Gastroesophageal sphincter (tissue), 4 donors: ENCODE results near the gene STX8. TPM values are rescaled to one million over a fixed set of nuclear protein-coding genes. Genes with fewer than 3 reads are reported as not detected.

Source experiments
- ATAC-seq: fragments of 150-250 bp; one replicate; pipeline ENCODE4 v1.9.1; 2016; ENCODE audit warnings: mild to moderate bottlenecking, moderate library complexity
- H3K27ac ChIP-seq, 4 donors: fragments of 200-600 bp; sonication (generic) in 3 of 4; 1 replicate in 3 of 4; 2 replicates in 1 of 4; pipeline ENCODE4 v1.5.1; 2016 to 2019
- H3K27me3 ChIP-seq: fragments of 200-600 bp; sonication (generic); one replicate; pipeline ENCODE4 v1.5.1; 2019
- H3K36me3 ChIP-seq, 2 donors: fragments of 200-600 bp; sonication (generic); one replicate each; pipeline ENCODE4 v1.5.1; 2019; ENCODE audit warnings: control low read depth in 1 of 2
- H3K4me1 ChIP-seq, 3 donors: fragments of 200-600 bp; sonication (generic); 1 replicate in 2 of 3; 2 replicates in 1 of 3; pipeline ENCODE4 v1.5.1; 2016 to 2019; ENCODE audit warnings: control low read depth in 2 of 3
- H3K4me3 ChIP-seq, 2 donors: fragments of 200-600 bp; sonication (generic); one replicate each; pipeline ENCODE4 v1.5.1; 2019; ENCODE audit warnings: mild to moderate bottlenecking in 1 of 2, moderate library complexity in 1 of 2
- H3K9me3 ChIP-seq, 3 donors: fragments of 200-600 bp; sonication (generic); one replicate each; pipeline ENCODE4 v1.5.1; 2017 to 2019; ENCODE audit warnings: control low read depth in 2 of 3
- EP300 ChIP-seq: sonication (generic); formaldehyde crosslinking; IDR thresholded peaks from one replicate; pipeline ENCODE4 v1.6.1; 2017; ENCODE audit warnings: antibody characterized with exemption, mild to moderate bottlenecking
- POLR2A ChIP-seq, 2 donors: fragments of 450-650 bp; IDR thresholded peaks; one replicate each; pipeline ENCODE4 v1.6.1; 2017; ENCODE audit warnings: antibody characterized with exemption in 2 of 2, mild to moderate bottlenecking in 2 of 2, moderate library complexity in 1 of 2
- POLR2AphosphoS5 ChIP-seq: sonication (generic); formaldehyde crosslinking; IDR thresholded peaks from one replicate; pipeline ENCODE4 v1.6.1; 2017; ENCODE audit warnings: antibody characterized with exemption
- WGBS, 2 donors: methylation state at CpG; one replicate each; pipeline ENCODE4 v1.1.5; 2018; ENCODE audit warnings: low coverage in 1 of 2; 5-methylcytosine and 5-hydroxymethylcytosine counted together
- total RNA-seq, 4 donors: library from RNA; depleted of rRNA; stranded (reverse); fragments of >200 nt; gene quantifications; one replicate each; pipeline ENCODE4 v1.1.0, GENCODE V29; 2016
- TF ChIP-seq, protein P1 (sequence below), 4 experiments: fragments of 200-600 bp in 2 of 4; fragments of 450-650 bp in 2 of 4; sonication (generic) in 1 of 4; IDR thresholded peaks; one replicate each; pipeline ENCODE4 v1.5.1; 2017 to 2019; ENCODE audit warnings: antibody characterized with exemption in 4 of 4, mild to moderate bottlenecking in 2 of 4, moderate library complexity in 2 of 4

Gene STX8
- total RNA-seq, 4 donors from 2014 or later, result 67.9 to 106 (median 87.1) TPM

DNA sequence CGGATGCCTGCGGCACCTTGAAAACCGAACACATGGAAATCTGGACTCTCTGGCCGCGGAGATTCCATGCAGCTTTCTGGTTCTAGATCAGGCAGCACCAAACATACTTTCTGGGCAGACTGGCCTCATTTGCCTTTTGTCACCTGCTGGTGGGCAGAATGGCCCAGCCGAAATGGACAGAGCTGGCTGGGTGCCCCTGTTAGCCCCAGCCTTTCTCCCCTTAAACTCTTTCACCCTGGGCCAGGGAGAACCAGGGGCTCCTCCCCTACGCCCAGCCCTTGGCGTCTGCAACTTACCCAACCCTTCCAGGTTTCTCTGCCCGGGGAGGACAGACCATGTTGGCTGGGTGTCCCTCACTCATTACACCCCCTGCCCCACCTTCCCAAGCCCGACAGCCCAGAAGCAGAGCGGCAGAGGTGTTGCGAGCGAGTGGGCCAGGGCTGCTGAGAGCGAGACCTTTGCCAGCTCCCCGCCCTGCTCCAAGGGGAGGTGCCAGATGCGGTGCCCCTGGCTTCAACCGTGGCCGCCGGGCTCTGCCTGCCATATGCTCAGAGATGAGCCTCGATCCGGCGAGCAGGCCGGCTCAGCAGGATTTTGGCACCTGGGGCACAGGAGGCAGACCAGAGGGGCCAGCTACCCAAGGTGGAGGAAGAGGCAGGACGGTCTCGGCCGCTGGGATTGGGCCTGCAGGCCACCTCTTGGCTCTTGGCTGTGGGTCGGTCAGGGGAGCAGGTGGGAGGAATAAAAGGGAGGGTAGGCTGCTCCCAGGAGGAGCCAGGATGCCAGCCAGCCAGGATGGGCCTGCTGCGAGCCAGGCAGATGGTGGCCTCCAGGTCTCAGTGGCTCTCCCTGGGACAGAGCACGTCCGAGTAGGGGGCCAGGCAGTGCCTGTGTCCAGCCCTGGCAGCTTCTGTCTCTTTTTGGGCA lies 363.0 kb downstream of the STX8 start:
- H3K4me1 ChIP-seq, result peaks cover 0 to 30% (median 0%) of the 10 kb centered on the region in 3 donors
- H3K27me3 ChIP-seq, result no peaks in the 10 kb centered on the region
- TF ChIP-seq POLR2A (IDR thresholded peaks at IDR 0.05) (no peak), EP300 (no peak), POLR2AphosphoS5 (no peak)
- TF ChIP-seq, protein P1, sequence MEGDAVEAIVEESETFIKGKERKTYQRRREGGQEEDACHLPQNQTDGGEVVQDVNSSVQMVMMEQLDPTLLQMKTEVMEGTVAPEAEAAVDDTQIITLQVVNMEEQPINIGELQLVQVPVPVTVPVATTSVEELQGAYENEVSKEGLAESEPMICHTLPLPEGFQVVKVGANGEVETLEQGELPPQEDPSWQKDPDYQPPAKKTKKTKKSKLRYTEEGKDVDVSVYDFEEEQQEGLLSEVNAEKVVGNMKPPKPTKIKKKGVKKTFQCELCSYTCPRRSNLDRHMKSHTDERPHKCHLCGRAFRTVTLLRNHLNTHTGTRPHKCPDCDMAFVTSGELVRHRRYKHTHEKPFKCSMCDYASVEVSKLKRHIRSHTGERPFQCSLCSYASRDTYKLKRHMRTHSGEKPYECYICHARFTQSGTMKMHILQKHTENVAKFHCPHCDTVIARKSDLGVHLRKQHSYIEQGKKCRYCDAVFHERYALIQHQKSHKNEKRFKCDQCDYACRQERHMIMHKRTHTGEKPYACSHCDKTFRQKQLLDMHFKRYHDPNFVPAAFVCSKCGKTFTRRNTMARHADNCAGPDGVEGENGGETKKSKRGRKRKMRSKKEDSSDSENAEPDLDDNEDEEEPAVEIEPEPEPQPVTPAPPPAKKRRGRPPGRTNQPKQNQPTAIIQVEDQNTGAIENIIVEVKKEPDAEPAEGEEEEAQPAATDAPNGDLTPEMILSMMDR (IDR thresholded peaks at IDR 0.05), result no peak
- H3K27ac ChIP-seq, result peak overlapping the region in 3 of 4 donors; percentile 4 to 63 (median 58)
- H3K36me3 ChIP-seq, result peaks cover 0 to 19% of the 10 kb centered on the region in 2 donors
- no peak for ATAC-seq
- 80 to 87% methylated on average over 1 to 6 of the region's 30 CpGs for WGBS, 2 donors
- H3K9me3 ChIP-seq, result peaks cover 0 to 14% (median 0%) of the 10 kb centered on the region in 3 donors
- H3K4me3 ChIP-seq, result no peak overlapping the region

DNA sequence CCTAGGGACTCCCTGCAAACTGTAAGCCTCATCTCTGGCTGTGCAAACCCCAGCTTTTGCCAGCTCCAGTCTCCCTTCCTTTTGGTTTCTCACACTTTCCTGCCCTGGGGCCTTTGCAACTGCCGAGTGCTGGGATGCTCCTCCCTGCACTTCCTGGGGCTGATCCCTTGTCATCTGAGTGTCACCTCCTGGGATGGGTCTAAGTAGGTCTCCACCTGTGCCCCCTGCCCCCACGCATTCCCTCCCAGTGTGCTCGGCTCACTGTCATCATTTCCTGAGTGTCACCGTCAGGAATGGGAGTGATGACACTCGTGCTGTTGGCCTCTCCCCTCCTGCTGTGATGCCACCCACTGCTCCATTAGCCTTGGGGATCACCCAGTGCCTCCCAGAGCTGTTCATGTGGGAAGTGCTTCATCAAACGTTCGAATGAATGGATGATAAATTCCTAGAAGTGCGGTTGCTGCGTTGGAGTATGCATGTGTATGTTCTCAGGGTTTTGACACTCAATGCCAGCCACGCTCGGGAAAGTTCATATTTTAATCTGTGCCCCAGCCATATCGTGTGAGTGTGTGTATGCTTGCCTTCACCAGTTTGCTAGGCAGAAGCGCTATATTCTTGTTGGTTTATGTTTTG lies 364.4 kb downstream of the STX8 start:
- Histone ChIP-seq H3K36me3 (peaks cover 0 to 17% of the 10 kb centered on the region in 2 donors), H3K4me1 (peaks cover 2 to 30% (median 4%) of the 10 kb centered on the region in 3 donors), H3K27ac (no peak overlapping the region), H3K4me3 (no peak overlapping the region), H3K9me3 (peaks cover 0 to 11% (median 0%) of the 10 kb centered on the region in 3 donors), H3K27me3 (no peaks in the 10 kb centered on the region)
- ATAC-seq, result peak; percentile 12
- TF ChIP-seq, protein P1 (IDR thresholded peaks at IDR 0.05), result no peak
- TF ChIP-seq EP300 (no peak), POLR2A (IDR thresholded peaks at IDR 0.05) (no peak), POLR2AphosphoS5 (no peak)
- 61 to 81% methylated on average over 9 of the region's 13 CpGs for WGBS, 2 donors

- Histone ChIP-seq H3K27me3 (no peaks in the 10 kb centered on the region), H3K9me3 (no peaks in the 10 kb centered on the region), H3K27ac (no peak overlapping the region), H3K4me3 (no peak overlapping the region), H3K4me1 (peaks cover 3 to 43% (median 10%) of the 10 kb centered on the region in 3 donors), H3K36me3 (peaks cover 0 to 10% of the 10 kb centered on the region in 2 donors)
- 89 to 100% methylated on average over 1 to 4 of the region's 7 CpGs for WGBS, 2 donors
- TF ChIP-seq, protein P1 (IDR thresholded peaks at IDR 0.05), result no peak
- no peak for TF ChIP-seq EP300
- no peak for TF ChIP-seq POLR2A (IDR thresholded peaks at IDR 0.05)
- no peak for TF ChIP-seq POLR2AphosphoS5
- no peak for ATAC-seq
Measured at GRCh38 chr17:9209781-9210370, 365.7 kb downstream of the STX8 start.

GRCh38 chr17:9209347-9209746 lies 366.3 kb downstream of the STX8 start:
- H3K27me3 ChIP-seq, result no peaks in the 10 kb centered on the region
- no peak for TF ChIP-seq EP300
- TF ChIP-seq, protein P1 (IDR thresholded peaks at IDR 0.05), result no peak
- no peak for TF ChIP-seq POLR2A (IDR thresholded peaks at IDR 0.05)
- no peak for TF ChIP-seq POLR2AphosphoS5
- no peaks in the 10 kb centered on the region for H3K9me3 ChIP-seq
- H3K36me3 ChIP-seq, result peaks cover 0 to 10% of the 10 kb centered on the region in 2 donors
- H3K4me3 ChIP-seq, result no peak overlapping the region
- no peak overlapping the region for H3K27ac ChIP-seq
- WGBS, 2 donors, result 80% methylated on average over 2 of the region's 5 CpGs; no CpG with 5 or more reads in 1 of the 2 donors
- peaks cover 3 to 46% (median 10%) of the 10 kb centered on the region in 3 donors for H3K4me1 ChIP-seq
- no peak for ATAC-seq
